ENCODE data around the gene CLCN6.

GRCh38 chr1:11770011-11770410, 36.0 kb upstream of the CLCN6 start:
- TF ChIP-seq, protein P1, sequence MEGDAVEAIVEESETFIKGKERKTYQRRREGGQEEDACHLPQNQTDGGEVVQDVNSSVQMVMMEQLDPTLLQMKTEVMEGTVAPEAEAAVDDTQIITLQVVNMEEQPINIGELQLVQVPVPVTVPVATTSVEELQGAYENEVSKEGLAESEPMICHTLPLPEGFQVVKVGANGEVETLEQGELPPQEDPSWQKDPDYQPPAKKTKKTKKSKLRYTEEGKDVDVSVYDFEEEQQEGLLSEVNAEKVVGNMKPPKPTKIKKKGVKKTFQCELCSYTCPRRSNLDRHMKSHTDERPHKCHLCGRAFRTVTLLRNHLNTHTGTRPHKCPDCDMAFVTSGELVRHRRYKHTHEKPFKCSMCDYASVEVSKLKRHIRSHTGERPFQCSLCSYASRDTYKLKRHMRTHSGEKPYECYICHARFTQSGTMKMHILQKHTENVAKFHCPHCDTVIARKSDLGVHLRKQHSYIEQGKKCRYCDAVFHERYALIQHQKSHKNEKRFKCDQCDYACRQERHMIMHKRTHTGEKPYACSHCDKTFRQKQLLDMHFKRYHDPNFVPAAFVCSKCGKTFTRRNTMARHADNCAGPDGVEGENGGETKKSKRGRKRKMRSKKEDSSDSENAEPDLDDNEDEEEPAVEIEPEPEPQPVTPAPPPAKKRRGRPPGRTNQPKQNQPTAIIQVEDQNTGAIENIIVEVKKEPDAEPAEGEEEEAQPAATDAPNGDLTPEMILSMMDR (IDR thresholded peaks at IDR 0.05): no peak
- TF ChIP-seq POLR2A (IDR thresholded peaks at IDR 0.05): no peak

Data from right lobe of liver (tissue), 4 donors.